ENCODE data around the gene RNF151.

DNA sequence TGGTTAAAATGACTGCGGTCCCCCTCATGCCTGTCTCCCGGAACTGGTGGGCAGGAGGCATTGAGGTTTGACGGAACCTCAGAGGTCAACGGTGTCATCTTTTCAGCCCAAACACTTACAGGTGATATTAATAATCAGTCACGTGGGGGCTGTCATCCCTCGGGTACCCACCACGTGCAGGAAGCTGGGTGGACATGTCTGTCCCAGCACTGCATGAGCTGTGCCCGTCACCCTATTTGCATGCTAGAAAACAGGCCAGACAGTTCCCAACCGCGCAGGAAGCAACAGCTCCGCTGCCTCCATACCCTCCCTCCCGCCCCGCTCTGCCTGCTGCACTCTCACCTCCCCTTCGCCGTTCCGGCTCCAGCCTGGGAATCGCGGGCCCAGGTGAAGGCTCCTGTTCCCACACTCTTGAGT is 24.5 kb downstream of the RNF151 start:
- TF ChIP-seq, protein P1, sequence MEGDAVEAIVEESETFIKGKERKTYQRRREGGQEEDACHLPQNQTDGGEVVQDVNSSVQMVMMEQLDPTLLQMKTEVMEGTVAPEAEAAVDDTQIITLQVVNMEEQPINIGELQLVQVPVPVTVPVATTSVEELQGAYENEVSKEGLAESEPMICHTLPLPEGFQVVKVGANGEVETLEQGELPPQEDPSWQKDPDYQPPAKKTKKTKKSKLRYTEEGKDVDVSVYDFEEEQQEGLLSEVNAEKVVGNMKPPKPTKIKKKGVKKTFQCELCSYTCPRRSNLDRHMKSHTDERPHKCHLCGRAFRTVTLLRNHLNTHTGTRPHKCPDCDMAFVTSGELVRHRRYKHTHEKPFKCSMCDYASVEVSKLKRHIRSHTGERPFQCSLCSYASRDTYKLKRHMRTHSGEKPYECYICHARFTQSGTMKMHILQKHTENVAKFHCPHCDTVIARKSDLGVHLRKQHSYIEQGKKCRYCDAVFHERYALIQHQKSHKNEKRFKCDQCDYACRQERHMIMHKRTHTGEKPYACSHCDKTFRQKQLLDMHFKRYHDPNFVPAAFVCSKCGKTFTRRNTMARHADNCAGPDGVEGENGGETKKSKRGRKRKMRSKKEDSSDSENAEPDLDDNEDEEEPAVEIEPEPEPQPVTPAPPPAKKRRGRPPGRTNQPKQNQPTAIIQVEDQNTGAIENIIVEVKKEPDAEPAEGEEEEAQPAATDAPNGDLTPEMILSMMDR (IDR thresholded peaks at IDR 0.05; ENCODE audit: low read depth, low read length) = no peak
- TF ChIP-seq, protein P2, sequence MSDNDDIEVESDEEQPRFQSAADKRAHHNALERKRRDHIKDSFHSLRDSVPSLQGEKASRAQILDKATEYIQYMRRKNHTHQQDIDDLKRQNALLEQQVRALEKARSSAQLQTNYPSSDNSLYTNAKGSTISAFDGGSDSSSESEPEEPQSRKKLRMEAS (IDR thresholded peaks at IDR 0.05; ENCODE audit: low read depth, low read length) = peak; percentile 30; the same call in 1 of the 2 replicates
- TF ChIP-seq POLR2A (IDR thresholded peaks at IDR 0.05; ENCODE audit: extremely low read depth, insufficient read length) = no peak
- no peak for TF ChIP-seq MYC (IDR thresholded peaks at IDR 0.05; ENCODE audit: low read depth, low read length)
